ENCODE measurements around the gene INPP5F.

Gene INPP5F

GRCh38 chr10:119686465-119687191, 39.2 kb upstream of the INPP5F start:
- Histone ChIP-seq H3K4me3 (ENCODE audit: low read depth, low read length, poor library complexity, severe bottlenecking) (peak overlapping the region; percentile 40), H4K20me1 (ENCODE audit: insufficient read depth, low read length) (no peaks in the 10 kb centered on the region), H3K9me2 (ENCODE audit: low read depth, low read length) (no peaks in the 10 kb centered on the region), H3K4me2 (ENCODE audit: low read length) (peak overlapping the region; percentile 67), H3K27ac (ENCODE audit: low read depth, low read length, poor library complexity, severe bottlenecking) (no peak overlapping the region), H3K79me2 (ENCODE audit: insufficient read depth, low read length) (no peaks in the 10 kb centered on the region), H3K36me3 (ENCODE audit: insufficient read depth, low read length) (no peaks in the 10 kb centered on the region), H3K27me3 (ENCODE audit: insufficient read depth, low read length) (no peaks in the 10 kb centered on the region), H3F3A (ENCODE audit: insufficient read depth, low read length) (no peaks in the 10 kb centered on the region), H2AFZ (ENCODE audit: low read length) (peak overlapping the region; percentile 63; the same call in 1 of the 2 replicates), H3K9ac (ENCODE audit: low read length) (peak overlapping the region; percentile 17; the same call in 1 of the 2 replicates), H3K9me3 (ENCODE audit: low read length) (no peaks in the 10 kb centered on the region), H3K4me1 (ENCODE audit: insufficient read depth, low read length, severe bottlenecking) (peaks cover 12% of the 10 kb centered on the region)
- TF ChIP-seq, protein P1, sequence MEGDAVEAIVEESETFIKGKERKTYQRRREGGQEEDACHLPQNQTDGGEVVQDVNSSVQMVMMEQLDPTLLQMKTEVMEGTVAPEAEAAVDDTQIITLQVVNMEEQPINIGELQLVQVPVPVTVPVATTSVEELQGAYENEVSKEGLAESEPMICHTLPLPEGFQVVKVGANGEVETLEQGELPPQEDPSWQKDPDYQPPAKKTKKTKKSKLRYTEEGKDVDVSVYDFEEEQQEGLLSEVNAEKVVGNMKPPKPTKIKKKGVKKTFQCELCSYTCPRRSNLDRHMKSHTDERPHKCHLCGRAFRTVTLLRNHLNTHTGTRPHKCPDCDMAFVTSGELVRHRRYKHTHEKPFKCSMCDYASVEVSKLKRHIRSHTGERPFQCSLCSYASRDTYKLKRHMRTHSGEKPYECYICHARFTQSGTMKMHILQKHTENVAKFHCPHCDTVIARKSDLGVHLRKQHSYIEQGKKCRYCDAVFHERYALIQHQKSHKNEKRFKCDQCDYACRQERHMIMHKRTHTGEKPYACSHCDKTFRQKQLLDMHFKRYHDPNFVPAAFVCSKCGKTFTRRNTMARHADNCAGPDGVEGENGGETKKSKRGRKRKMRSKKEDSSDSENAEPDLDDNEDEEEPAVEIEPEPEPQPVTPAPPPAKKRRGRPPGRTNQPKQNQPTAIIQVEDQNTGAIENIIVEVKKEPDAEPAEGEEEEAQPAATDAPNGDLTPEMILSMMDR (IDR thresholded peaks at IDR 0.05; ENCODE audit: low read length) = peak; percentile 91
- no peak for TF ChIP-seq EZH2 (IDR thresholded peaks at IDR 0.05; ENCODE audit: borderline replicate concordance, low read length)

- no peak for TF ChIP-seq EZH2 (IDR thresholded peaks at IDR 0.05; ENCODE audit: borderline replicate concordance, low read length)
- TF ChIP-seq, protein P1 (IDR thresholded peaks at IDR 0.05; ENCODE audit: low read length) = no peak
- no peaks in the 10 kb centered on the region for H3K79me2 ChIP-seq (ENCODE audit: insufficient read depth, low read length)
- H3K36me3 ChIP-seq (ENCODE audit: insufficient read depth, low read length) = no peaks in the 10 kb centered on the region
- H3K27me3 ChIP-seq (ENCODE audit: insufficient read depth, low read length) = no peaks in the 10 kb centered on the region
- H3K9me2 ChIP-seq (ENCODE audit: low read depth, low read length) = no peaks in the 10 kb centered on the region
- peaks cover 12% of the 10 kb centered on the region for H3K4me1 ChIP-seq (ENCODE audit: insufficient read depth, low read length, severe bottlenecking)
- peak overlapping the region; percentile 67 for H3K4me2 ChIP-seq (ENCODE audit: low read length)
- no peaks in the 10 kb centered on the region for H4K20me1 ChIP-seq (ENCODE audit: insufficient read depth, low read length)
- no peak overlapping the region for H3K27ac ChIP-seq (ENCODE audit: low read depth, low read length, poor library complexity, severe bottlenecking)
- H2AFZ ChIP-seq (ENCODE audit: low read length) = no peak overlapping the region
- no peaks in the 10 kb centered on the region for H3K9me3 ChIP-seq (ENCODE audit: low read length)
- no peaks in the 10 kb centered on the region for H3F3A ChIP-seq (ENCODE audit: insufficient read depth, low read length)
- no peak overlapping the region for H3K9ac ChIP-seq (ENCODE audit: low read length)
- no peak overlapping the region for H3K4me3 ChIP-seq (ENCODE audit: low read depth, low read length, poor library complexity, severe bottlenecking)
Measured at GRCh38 chr10:119687192-119688032, 38.4 kb upstream of the INPP5F start.

GRCh38 chr10:119688033-119688508, 37.8 kb upstream of the INPP5F start:
- Histone ChIP-seq H3K4me3 (ENCODE audit: low read depth, low read length, poor library complexity, severe bottlenecking) (no peak overlapping the region), H3K36me3 (ENCODE audit: insufficient read depth, low read length) (no peaks in the 10 kb centered on the region), H3K27me3 (ENCODE audit: insufficient read depth, low read length) (no peaks in the 10 kb centered on the region), H3K9me2 (ENCODE audit: low read depth, low read length) (no peaks in the 10 kb centered on the region), H3K79me2 (ENCODE audit: insufficient read depth, low read length) (no peaks in the 10 kb centered on the region), H3K9ac (ENCODE audit: low read length) (no peak overlapping the region), H3K27ac (ENCODE audit: low read depth, low read length, poor library complexity, severe bottlenecking) (no peak overlapping the region), H2AFZ (ENCODE audit: low read length) (no peak overlapping the region), H3K9me3 (ENCODE audit: low read length) (no peaks in the 10 kb centered on the region), H3K4me2 (ENCODE audit: low read length) (no peak overlapping the region), H3F3A (ENCODE audit: insufficient read depth, low read length) (no peaks in the 10 kb centered on the region), H4K20me1 (ENCODE audit: insufficient read depth, low read length) (no peaks in the 10 kb centered on the region), H3K4me1 (ENCODE audit: insufficient read depth, low read length, severe bottlenecking) (peaks cover 12% of the 10 kb centered on the region)
- TF ChIP-seq, protein P1 (IDR thresholded peaks at IDR 0.05; ENCODE audit: low read length) = peak; percentile 39; the same call in 1 of the 2 replicates
- TF ChIP-seq EZH2 (IDR thresholded peaks at IDR 0.05; ENCODE audit: borderline replicate concordance, low read length) = no peak
